Cortex of kidney (tissue), 1 donor: ENCODE results near the gene B4GALNT3.

Source experiments
- DNase-seq: peaks from one replicate; lab custom pipeline; 2025; lab: John Stamatoyannopoulos, UW

B4GALNT3 gene

DNA sequence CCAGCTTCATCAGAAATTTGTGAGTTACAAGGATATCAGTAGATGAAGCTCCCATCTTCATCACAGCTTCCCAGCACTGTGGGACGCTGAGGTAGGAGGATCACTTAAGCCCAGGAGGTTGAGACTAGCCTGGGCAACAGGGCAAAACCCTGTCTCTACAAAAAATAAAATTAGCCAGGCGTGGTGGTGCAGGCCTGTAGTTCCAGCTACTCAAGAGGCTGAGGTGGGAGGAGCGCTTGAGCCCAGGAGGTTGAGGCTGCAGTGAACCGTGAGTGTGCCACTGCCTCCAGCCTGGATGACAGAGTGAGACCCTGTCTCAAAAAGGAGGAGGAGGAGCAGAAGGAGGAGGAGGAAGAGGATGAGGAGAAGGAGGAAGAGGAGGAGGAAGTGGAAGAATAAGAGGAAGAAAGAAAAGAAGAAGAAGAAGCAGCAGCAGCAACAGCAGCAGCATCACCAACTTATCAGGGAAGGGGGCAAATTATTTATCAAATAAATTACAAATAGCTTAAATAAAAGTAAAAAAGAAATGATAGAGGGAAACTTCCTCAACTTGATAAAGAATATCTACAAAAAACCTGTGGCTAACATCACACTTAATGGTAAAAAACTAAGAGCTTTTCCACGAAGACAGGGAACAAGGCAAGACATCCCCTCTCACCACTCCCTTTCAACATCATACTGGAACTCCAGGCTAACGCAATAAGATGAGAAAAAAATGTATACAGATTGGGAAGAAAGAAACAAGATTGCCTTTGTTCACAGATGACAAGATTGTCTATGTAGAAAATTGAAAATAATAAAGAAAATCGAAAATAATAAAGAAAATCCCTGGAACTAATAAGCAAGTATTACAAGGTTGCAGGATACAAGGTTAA is 133.9 kb downstream of the B4GALNT3 start:
- no peak for DNase-seq

DNA sequence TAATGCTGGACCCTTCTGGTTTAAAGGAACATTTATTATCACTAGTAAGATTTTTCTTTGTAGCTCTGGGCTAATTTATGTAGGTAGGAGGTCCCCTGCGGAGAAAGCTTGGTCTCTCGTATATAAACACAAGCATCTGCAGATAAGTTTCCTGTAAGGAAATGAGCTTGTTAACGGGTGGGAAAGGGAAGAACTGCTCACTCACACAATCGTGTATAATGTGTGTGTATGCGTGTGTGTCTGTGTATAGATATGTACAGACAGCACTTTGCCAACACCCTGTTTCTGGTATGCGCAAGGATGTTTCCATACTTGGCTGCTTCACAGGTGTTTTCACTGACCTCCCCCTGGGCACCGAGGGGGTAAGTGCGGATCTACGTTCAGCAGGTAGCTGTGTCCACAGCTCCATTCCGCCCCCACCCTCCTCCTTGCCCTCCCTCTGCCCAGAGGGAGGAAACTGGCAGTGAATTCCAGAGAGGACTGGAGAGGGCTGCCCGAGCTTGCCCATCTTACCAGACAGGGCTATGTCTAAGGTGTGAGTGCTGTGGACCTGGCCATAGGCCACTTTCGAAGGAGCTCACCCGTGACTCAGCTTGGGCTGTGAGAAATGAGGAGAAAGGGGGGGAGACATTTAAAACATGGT is 138.3 kb downstream of the B4GALNT3 start:
- no peak for DNase-seq

DNA sequence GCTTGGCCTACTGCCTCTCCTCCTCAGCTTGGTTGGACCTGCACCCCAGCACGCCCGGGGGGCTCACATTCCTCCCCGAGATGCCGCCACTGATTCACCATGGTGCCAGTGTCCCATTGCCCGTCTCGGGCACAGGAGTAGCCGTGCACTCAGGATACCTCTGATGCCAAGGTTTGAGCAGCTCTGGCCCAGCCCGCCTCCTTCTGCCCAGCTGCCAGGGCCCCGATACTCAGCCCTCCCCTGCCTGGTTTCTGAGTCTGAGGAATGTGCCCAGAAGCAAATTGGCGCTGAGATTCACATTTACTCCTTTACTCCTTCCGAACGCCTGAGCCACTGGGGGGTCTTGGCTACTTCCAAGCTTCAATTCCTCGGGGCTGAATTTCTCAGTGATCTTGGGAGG is 140.0 kb downstream of the B4GALNT3 start:
- DNase-seq, result no peak

DNA sequence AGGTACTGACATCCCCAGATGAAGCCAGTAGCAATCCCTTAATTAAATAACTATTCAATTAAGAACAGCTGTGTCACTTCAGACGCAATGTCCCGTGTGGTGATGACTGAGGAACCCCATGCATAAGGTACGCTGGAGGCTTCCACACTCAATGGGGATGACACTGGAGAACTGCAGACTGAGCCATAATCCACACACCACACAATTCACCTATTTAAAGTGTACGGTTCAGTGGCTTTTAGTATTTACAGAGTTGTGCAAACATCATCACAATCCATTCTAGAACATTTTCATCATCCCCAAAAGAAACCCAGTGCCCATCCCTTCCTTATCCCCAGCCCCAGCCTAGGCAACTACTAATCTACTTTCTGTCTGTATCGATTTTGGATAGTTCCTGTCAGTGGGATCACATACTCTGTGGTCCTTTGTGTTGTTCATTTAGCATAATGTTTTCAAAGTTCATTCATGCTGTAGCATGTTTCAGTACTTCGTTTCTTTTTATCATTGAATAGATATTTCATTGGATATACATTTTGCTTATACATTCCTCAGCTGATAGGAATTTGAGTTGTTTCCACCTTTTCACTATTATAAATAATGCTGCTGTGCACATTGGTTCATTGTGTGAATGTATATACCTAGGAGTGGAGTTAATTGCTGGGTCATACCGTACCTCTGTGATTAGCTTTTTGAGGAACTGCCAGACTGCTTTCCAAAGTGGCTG is 142.4 kb downstream of the B4GALNT3 start:
- no peak for DNase-seq

DNA sequence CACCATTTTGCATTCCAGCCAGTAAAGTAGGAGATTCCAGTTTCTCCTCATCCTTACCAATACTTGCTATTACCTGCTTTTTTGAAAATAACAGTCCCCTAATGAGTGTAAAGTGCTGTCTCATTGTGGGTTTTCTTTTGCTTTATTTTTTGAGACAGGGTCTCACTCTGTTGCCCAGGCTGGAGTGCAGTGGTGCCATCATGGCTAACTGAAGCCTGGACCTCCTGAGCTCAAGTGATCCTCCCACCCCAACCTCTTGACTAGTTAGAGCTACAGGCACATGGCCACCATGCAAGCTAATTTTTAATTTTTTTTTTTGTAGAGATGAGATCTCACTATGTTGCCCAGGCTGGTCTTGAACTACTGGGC is 142.9 kb downstream of the B4GALNT3 start:
- DNase-seq, result no peak

DNA sequence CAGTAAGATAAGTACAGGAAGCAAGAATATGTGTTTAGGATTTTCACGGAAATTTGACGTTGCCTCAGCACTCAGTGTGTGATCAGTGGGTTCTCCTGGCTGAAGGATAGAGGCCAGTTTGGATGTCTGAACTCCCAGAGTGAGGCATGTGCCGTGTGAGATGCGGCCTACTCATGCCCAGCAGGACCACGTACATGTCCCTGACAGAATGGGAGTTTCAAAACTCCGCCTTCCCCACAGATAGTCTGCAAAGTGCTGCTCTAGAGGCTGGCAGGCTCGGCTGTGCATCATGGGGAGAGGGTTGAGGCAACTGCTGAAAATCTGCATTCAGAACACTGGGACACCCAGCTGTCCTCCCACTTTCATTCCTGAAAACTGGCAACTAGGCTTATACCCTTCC is 145.2 kb downstream of the B4GALNT3 start:
- DNase-seq, result no peak

DNA sequence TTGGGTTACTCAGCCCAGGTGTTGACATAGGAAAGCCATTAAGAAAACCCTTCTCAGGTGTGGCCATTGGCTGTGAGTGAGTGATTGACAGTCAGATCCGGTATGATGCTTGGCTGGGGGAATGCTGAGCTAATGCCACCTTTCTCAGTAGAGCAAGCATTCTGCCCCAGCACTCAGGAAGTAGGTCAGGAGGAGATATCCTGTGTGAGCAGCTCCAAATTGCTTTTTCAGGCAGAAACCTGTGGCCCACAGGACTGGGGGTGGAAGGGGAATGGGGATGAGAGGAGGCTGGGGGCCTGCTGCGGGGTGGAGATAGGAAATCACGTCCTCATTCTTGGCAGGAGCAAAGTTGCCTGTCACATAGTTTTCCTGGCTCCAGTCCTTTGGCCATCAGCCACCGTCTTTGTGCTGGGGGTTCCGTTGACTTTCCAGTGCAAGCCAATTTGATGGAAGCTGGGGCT is 147.8 kb downstream of the B4GALNT3 start:
- DNase-seq, result no peak

DNA sequence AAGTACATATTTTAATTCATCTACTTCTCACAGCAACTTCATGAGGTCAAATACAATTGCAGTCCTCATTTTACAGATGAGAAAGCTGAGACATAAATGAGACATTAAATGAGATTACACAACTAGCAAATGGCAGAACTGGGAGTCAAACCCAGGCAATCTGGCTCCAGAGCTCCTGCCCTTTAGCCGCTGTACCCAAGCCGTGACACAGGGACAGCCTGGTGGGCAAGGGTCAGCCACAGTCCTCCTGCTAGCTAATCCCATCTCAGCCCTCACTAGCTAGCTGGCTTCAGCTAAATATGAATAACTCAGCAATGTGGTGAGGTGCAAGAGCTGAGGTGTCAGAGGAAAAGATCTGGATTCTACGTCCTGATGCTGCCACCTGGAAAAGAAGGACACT is 148.7 kb downstream of the B4GALNT3 start:
- no peak for DNase-seq

DNA sequence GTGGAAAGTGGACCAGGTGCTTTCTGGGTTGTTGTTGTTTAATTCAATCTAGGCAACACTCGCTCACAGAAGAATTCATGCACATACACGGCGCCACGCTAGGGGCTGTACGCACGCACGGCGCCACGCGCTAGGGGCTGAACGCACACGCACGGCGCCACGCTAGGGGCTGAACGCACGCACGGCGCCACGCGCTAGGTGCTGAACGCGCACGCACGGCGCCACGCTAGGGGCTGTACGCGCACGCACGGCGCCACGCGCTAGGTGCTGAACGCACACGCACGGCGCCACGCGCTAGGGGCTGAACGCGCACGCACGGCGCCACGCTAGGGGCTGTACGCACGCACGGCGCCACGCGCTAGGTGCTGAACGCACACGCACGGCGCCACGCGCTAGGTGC is 149.2 kb downstream of the B4GALNT3 start:
- no peak for DNase-seq

DNA sequence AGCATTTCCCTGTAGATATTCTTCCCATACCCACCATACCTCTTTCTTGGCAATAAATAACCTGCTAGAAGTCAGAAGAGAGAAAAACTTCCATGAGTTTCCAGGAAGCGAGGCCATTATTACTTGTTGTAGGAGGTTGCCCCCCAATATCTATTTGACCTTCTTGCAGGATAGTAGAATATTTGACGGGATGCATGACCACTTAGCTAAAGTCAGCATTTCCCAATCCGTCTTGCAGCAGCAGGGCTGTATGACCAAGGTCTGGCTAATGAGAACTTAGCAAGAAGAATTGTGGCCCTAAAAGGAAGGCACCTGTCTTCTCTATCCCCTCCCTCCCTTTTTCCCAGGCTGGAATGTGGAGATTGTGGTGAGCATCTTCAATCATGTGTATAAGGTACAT is 152.0 kb downstream of the B4GALNT3 start:
- no peak for DNase-seq

DNA sequence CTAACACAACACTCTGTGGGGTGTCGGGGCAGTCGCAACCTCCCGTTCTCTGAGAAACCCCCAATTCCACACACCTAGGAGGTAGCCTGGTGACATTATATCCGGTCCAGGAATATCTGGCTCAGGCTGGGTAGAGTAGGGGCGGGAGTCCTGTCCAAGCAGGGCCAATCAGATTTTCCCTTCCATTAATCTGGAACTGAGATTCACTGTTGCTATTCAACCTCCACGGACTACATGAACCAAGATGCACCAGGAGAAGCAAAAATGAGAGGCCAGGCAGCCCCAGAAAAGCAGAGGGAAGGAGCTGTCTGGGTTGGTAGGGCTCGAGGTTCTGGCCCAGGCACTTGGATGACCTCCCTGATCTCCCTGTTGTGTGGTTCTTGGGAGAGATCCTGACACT is 152.6 kb downstream of the B4GALNT3 start:
- no peak for DNase-seq

DNA sequence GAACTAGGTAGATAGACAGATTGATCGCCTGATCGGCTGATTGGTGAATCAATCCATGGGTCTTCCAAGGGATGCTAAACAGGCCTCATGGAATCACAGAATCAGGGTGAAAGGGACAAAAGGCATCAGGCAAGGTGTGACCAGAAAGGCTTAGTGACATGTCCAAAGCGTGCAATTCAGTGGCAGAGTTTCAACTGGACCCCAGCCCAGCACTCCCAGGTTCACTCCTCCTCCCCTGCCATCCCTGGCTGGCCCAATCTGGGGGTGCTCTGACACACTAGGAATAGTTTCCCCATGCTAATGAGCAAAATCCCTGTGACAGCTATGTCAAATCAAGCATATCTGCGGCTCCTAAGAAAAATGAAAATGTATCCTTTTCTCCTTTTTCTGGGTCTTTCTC is 153.1 kb downstream of the B4GALNT3 start:
- DNase-seq, result no peak
